ENCODE data around the gene CDH4. TPM values are rescaled to one million over a fixed set of nuclear protein-coding genes. Genes with fewer than 3 reads are reported as not detected.

Gene CDH4
- total RNA-seq, 6 experiments from 2014 or later: 5.8 to 12.8 (median 10.9) TPM

DNA sequence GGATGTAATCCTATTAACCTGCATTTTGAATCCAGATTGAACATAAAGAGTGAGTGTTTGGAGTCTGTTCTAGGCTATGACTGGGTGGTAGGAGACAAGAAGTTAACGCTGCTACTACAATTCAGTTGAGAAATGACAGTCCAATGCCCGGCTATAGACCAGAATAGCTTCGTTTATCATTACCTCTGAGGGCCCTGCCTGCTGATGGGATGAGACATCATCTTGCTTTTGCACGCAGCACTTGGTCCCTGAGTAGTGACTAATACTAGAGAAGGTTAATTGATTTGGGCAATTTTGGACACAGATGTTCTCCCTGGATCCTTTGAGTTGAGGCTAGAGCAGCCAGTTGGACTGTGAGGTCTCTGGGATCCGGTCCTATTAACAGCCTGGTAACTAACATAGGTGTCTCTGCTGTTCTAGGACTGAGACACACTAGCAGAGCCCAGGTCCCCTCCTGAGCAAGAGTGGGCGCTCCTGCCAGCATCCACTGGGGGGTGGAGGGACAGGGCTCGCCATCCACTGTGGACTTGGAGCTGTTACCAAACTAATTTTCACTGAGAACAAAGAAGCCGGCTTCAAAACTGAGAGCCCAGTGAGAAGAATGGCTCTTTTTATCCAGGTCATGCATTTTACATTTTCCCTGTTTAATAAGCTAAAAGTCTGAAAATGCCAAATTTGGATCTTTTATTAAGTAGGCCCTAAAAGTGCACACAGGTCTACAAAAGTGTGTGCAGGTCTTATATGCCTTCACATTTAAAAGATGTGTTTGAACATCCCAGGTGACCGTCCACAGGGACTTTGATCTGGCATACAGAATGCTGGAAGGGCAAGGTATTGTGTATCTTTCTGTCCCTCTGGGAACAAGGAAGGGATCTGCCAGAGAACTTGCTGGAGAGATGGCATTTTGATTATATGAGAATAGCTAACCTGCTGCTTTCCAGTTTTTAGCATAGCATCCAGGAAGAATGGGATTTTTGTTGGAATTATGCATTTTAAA, 212.5 kb downstream of the CDH4 start:
- H3K27ac Mint-ChIP-seq: no peak overlapping the region

DNA sequence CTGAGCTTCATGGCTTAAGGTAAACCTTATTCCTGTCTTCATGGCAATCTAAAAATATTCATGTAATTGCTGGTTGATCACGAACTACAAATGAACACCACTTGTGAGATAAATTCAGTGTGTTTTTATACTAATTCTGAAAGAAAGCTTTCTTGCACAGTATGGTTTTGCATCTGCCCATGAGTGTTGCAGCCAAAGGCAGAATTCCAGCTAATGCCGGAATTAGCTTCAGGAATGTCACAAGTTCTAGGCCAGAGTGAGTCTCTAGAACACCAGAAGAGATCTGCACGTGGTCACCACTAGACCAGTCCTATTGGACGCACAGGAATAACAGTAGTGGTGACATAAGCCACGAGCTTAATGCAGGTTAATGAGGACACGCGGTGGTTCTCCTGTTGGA, 223.7 kb downstream of the CDH4 start:
- H3K27ac Mint-ChIP-seq: no peak overlapping the region
- no peaks in the 10 kb centered on the region; the same call in 1 of the 2 replicates for H3K27me3 Mint-ChIP-seq (ENCODE audit: insufficient read depth)
- no peak for TF ChIP-seq CTCF (IDR thresholded peaks at IDR 0.05)
- peaks cover 16% of the 10 kb centered on the region for H3K9me3 Mint-ChIP-seq
- 0 out of 2 replicates have a peak, but pooled peaks cover 5% of the 10 kb centered on the region for H3K36me3 Mint-ChIP-seq (ENCODE audit: low read depth)
- H3K4me1 Mint-ChIP-seq (ENCODE audit: low read depth): no peaks in the 10 kb centered on the region
- no peak for DNase-seq
- no peak overlapping the region for H3K4me3 Mint-ChIP-seq

More for the DNA sequence above, 212.5 kb downstream of the CDH4 start:
- no peak for TF ChIP-seq CTCF (IDR thresholded peaks at IDR 0.05)
- peaks cover 20% of the 10 kb centered on the region; the same call in 1 of the 2 replicates for H3K9me3 Mint-ChIP-seq
- H3K36me3 Mint-ChIP-seq (ENCODE audit: low read depth): peaks cover 8% of the 10 kb centered on the region; the same call in 1 of the 2 replicates
- no peaks in the 10 kb centered on the region for H3K4me1 Mint-ChIP-seq (ENCODE audit: low read depth)
- DNase-seq: peak; percentile 25
- peaks cover 4% of the 10 kb centered on the region; the same call in 1 of the 2 replicates for H3K27me3 Mint-ChIP-seq (ENCODE audit: insufficient read depth)
- no peak overlapping the region for H3K4me3 Mint-ChIP-seq

DNA sequence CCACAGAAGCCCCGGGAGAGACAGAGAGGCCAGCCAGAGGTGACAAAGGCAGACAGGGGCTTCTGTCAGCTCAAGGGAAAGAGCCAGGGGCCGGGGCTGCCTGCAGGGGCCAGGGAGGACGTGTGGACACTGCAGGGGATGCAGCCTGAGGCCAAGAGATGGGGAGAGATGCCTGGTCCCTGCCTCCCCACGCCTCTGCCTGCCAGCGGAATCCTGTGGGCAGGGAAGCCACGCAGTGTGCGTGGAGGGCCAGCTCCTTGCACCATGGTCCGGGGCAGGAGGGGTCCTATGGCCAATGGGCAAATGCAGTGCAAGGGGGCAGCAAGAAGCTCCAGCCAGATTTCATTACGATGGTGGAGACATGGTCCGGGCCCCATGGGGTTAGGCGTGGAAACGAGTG, 224.9 kb downstream of the CDH4 start:
- no peak overlapping the region for H3K4me3 Mint-ChIP-seq
- TF ChIP-seq CTCF (IDR thresholded peaks at IDR 0.05): no peak
- no peak overlapping the region for H3K27ac Mint-ChIP-seq
- 0 out of 2 replicates have a peak, but pooled peaks cover 5% of the 10 kb centered on the region for H3K36me3 Mint-ChIP-seq (ENCODE audit: low read depth)
- no peaks in the 10 kb centered on the region for H3K4me1 Mint-ChIP-seq (ENCODE audit: low read depth)
- no peak for DNase-seq
- no peaks in the 10 kb centered on the region; the same call in 1 of the 2 replicates for H3K27me3 Mint-ChIP-seq (ENCODE audit: insufficient read depth)
- H3K9me3 Mint-ChIP-seq: peaks cover 16% of the 10 kb centered on the region

DNA sequence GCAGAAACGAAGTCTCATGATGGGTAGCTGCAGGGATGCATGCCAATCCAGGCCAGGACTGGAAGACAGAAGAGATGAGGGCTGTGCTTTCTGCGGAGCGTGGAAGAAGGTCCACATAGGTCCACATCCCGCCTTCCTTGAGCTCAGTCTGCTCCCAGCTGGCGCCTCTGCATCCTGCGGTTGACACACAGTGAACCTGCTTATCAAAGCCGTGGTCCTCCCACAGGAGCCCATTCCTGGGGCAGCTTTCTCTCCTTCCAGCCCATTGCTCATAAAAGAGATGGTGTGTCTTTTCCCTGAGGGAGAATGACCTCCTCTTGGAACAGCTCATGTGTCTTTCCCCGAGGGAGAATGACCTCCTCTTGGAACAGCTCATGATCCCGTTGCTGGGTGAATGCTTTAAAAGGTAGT, 225.4 kb downstream of the CDH4 start:
- H3K4me1 Mint-ChIP-seq (ENCODE audit: low read depth): no peaks in the 10 kb centered on the region
- no peak for DNase-seq
- TF ChIP-seq CTCF (IDR thresholded peaks at IDR 0.05): no peak
- no peak overlapping the region for H3K4me3 Mint-ChIP-seq
- no peak overlapping the region for H3K27ac Mint-ChIP-seq
- H3K9me3 Mint-ChIP-seq: peaks cover 16% of the 10 kb centered on the region
- no peaks in the 10 kb centered on the region; the same call in 1 of the 2 replicates for H3K27me3 Mint-ChIP-seq (ENCODE audit: insufficient read depth)
- H3K36me3 Mint-ChIP-seq (ENCODE audit: low read depth): 0 out of 2 replicates have a peak, but pooled peaks cover 5% of the 10 kb centered on the region

DNA sequence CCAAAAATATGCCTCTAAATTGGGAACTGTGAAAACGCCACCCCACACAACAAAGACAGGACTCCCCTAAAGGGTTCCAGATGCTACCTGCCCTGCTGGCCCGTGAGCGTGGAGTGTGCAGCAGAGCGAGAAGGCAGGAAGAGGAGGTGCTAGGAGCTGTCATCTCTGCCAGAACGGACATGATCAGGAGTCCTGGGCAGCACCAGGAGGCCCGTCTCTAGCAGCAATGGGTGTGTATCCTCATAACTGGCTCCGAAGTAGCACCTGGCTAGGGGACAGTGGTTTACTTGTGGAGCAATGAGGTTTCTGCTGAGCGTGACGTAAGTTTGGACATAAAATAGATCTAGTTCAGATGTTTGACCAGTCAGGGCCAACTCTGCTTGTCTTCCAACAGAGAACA, 226.0 kb downstream of the CDH4 start:
- Mint-ChIP-seq H3K4me1 (ENCODE audit: low read depth) (no peaks in the 10 kb centered on the region), H3K27me3 (ENCODE audit: insufficient read depth) (no peaks in the 10 kb centered on the region; the same call in 1 of the 2 replicates), H3K27ac (no peak overlapping the region), H3K9me3 (peaks cover 16% of the 10 kb centered on the region), H3K4me3 (no peak overlapping the region), H3K36me3 (ENCODE audit: low read depth) (0 out of 2 replicates have a peak, but pooled peaks cover 5% of the 10 kb centered on the region)
- no peak for TF ChIP-seq CTCF (IDR thresholded peaks at IDR 0.05)
- no peak for DNase-seq
